GM19238 (cell line): ENCODE data around the gene DTNA.
"Not testable (repeated sequence)": the region's sequence is repeated elsewhere in the genome, so short reads cannot be mapped to it uniquely, and the experiment has no call there.

Source experiments
- DNase-seq: peaks from one replicate; pipeline ENCODE4 v3.0.0; 2011; ENCODE audit warnings: low spot score; ENCODE audit not compliant: insufficient read length

DTNA gene

GRCh38 chr18:34709750-34710441 lies at the start of gene DTNA:
Gene DTNA (plus strand): TSS chr18:34710298. CDS start chr18:34755977, 45,679 bp downstream.
- no peak for DNase-seq

- no peak for DNase-seq
Observed at GRCh38 chr18:34660572-34660971, 49.5 kb upstream of the DTNA start.

- peak; percentile 15 for DNase-seq
Observed at GRCh38 chr18:34661464-34662087, 48.5 kb upstream of the DTNA start.

GRCh38 chr18:34676816-34677574 lies 33.1 kb upstream of the DTNA start:
- DNase-seq, result no peak

- not testable (repeated sequence) for DNase-seq
Observed at GRCh38 chr18:34689750-34690149, 20.3 kb upstream of the DTNA start.

GRCh38 chr18:34691614-34692013 lies 18.5 kb upstream of the DTNA start:
- no peak for DNase-seq

- DNase-seq, result no peak
Observed at GRCh38 chr18:34694591-34695165, 15.4 kb upstream of the DTNA start.

GRCh38 chr18:34695310-34695709 lies 14.8 kb upstream of the DTNA start:
- DNase-seq, result no peak

GRCh38 chr18:34696671-34697070 lies 13.4 kb upstream of the DTNA start:
- DNase-seq, result no peak

- DNase-seq, result no peak
Observed at GRCh38 chr18:34697233-34697632, 12.9 kb upstream of the DTNA start.

GRCh38 chr18:34697891-34698290 lies 12.2 kb upstream of the DTNA start:
- no peak for DNase-seq

- DNase-seq, result no peak
Observed at GRCh38 chr18:34701911-34702310, 8.2 kb upstream of the DTNA start.

- DNase-seq, result no peak
Observed at GRCh38 chr18:34702814-34703213, 7.3 kb upstream of the DTNA start.

- no peak for DNase-seq
Observed at GRCh38 chr18:34704074-34704473, 6.0 kb upstream of the DTNA start.

GRCh38 chr18:34704823-34705222 lies 5.3 kb upstream of the DTNA start:
- no peak for DNase-seq

GRCh38 chr18:34707670-34708069 lies 2.4 kb upstream of the DTNA start:
- no peak for DNase-seq

GRCh38 chr18:34709104-34709503 lies 994 bp upstream of the DTNA start:
- DNase-seq, result no peak

- no peak for DNase-seq
Observed at GRCh38 chr18:34710458-34710914, 388 bp downstream of the DTNA start.

- no peak for DNase-seq
Observed at GRCh38 chr18:34710934-34711333, 836 bp downstream of the DTNA start.

- DNase-seq, result not testable (repeated sequence)
Observed at GRCh38 chr18:34716111-34716510, 6.0 kb downstream of the DTNA start.

GRCh38 chr18:34718610-34719009 lies 8.5 kb downstream of the DTNA start:
- no peak for DNase-seq

GRCh38 chr18:34720220-34720619 lies 10.1 kb downstream of the DTNA start:
- DNase-seq, result no peak
